IMR-90 (cell line): ENCODE data around the gene MAPRE3. TPM values are rescaled to one million over a fixed set of nuclear protein-coding genes. Genes with fewer than 3 reads are reported as not detected.

Experiments
- ATAC-seq: fragments of 200-7000 bp; cut with Tn5 transposase; 2 replicates; pipeline ENCODE4 v1.9.1; 2020; ENCODE audit warnings: low read depth, mild to moderate bottlenecking, moderate library complexity
- BruUV-seq: library from RNA; stranded (reverse); fragments of 400-500 nt; replicated peaks from 2 replicates; lab custom pipeline; 2021; lab: Mats Ljungman, UMichigan
- CTCF ChIA-PET: fragments of 300-600 bp; formaldehyde crosslinking; extraction: SDS; loops from one replicate; lab custom pipeline; 2021; ENCODE audit warnings: antibody characterized with exemption; lab: Yijun Ruan, JAX
- POLR2A ChIA-PET: fragments of 300-600 bp; sonication (Branson Sonifier 250); formaldehyde crosslinking; loops from one replicate; lab custom pipeline; 2022; ENCODE audit warnings: antibody characterized with exemption; ENCODE audit not compliant: unreplicated experiment; lab: Charles Lee
- DNase-seq: peaks from one replicate; pipeline ENCODE4 v3.0.0; 2013
- H2AFZ ChIP-seq: replicated peaks from 2 replicates; pipeline ENCODE3; 2013; ENCODE audit warnings: low read length, mild to moderate bottlenecking; ENCODE audit not compliant: poor library complexity
- H2AK5ac ChIP-seq: 2 replicates; pipeline ENCODE4 v1.6.1; 2013; ENCODE audit warnings: low read depth, low read length, inconsistent platforms
- H2AK9ac ChIP-seq: replicated peaks from 2 replicates; pipeline ENCODE3; 2013; ENCODE audit warnings: mild to moderate bottlenecking, low read depth, low read length, moderate library complexity; ENCODE audit not compliant: poor library complexity
- H2BK120ac ChIP-seq: 2 replicates; pipeline ENCODE4 v1.6.1; 2013; ENCODE audit warnings: low read depth, low read length, inconsistent platforms
- H2BK15ac ChIP-seq: 3 replicates; pipeline ENCODE4 v1.6.1; 2013; ENCODE audit warnings: low read depth, low read length, inconsistent platforms
- H2BK20ac ChIP-seq: 2 replicates; pipeline ENCODE4 v1.6.1; 2013; ENCODE audit warnings: low read depth, mild to moderate bottlenecking, inconsistent platforms, low read length, moderate library complexity
- H2BK5ac ChIP-seq: 2 replicates; pipeline ENCODE4 v1.6.1; 2013; ENCODE audit warnings: mild to moderate bottlenecking, low read depth, low read length, inconsistent platforms; ENCODE audit not compliant: poor library complexity, severe bottlenecking
- H3K14ac ChIP-seq: replicated peaks from 2 replicates; pipeline ENCODE4 v1.6.1; 2013; ENCODE audit warnings: low read depth, low read length, inconsistent platforms
- H3K18ac ChIP-seq: 2 replicates; pipeline ENCODE4 v1.6.1; 2013; ENCODE audit warnings: low read depth, low read length, control low read depth
- H3K23ac ChIP-seq: 2 replicates; pipeline ENCODE4 v1.6.1; 2013; ENCODE audit warnings: low read depth, low read length, inconsistent platforms
- H3K27ac ChIP-seq: 2 replicates; pipeline ENCODE4 v1.5.1; 2013; ENCODE audit warnings: mild to moderate bottlenecking, control low read depth, low read length; ENCODE audit not compliant: insufficient read depth
- H3K27me3 ChIP-seq: 2 replicates; pipeline ENCODE4 v1.6.1; 2013; ENCODE audit warnings: low read length; ENCODE audit not compliant: control insufficient read depth, insufficient read depth
- H3K36me3 ChIP-seq: 2 replicates; pipeline ENCODE4 v1.6.1; 2013; ENCODE audit warnings: low read length, mixed read lengths; ENCODE audit not compliant: control insufficient read depth, insufficient read depth
- H3K4ac ChIP-seq: 2 replicates; pipeline ENCODE4 v1.6.1; 2013; ENCODE audit warnings: low read depth, low read length, inconsistent platforms
- H3K4me1 ChIP-seq: 2 replicates; pipeline ENCODE4 v1.6.1; 2013; ENCODE audit warnings: low read length, mixed read lengths; ENCODE audit not compliant: control insufficient read depth, insufficient read depth
- H3K4me2 ChIP-seq: 2 replicates; pipeline ENCODE4 v1.6.1; 2013; ENCODE audit warnings: low read depth, mild to moderate bottlenecking, control low read depth, low read length, moderate library complexity
- H3K4me3 ChIP-seq: 2 replicates; pipeline ENCODE4 v1.5.1; 2013; ENCODE audit warnings: low read depth, mild to moderate bottlenecking, control low read depth, low read length, moderate library complexity; ENCODE audit not compliant: insufficient read depth
- H3K56ac ChIP-seq: 2 replicates; pipeline ENCODE4 v1.6.1; 2013; ENCODE audit warnings: low read length, inconsistent platforms; ENCODE audit not compliant: insufficient read depth; ENCODE audit errors: extremely low read depth
- H3K79me1 ChIP-seq, 2 experiments: 2 replicates each; pipeline ENCODE4 v1.6.1; 2013; ENCODE audit warnings: low read length in 2 of 2, inconsistent platforms in 1 of 2, low read depth in 1 of 2
- H3K9ac ChIP-seq: 2 replicates; pipeline ENCODE4 v1.6.1; 2013; ENCODE audit warnings: low read depth, low read length, control low read depth
- H3K9me1 ChIP-seq: 2 replicates; pipeline ENCODE4 v1.6.1; 2013; ENCODE audit warnings: low read length, inconsistent platforms; ENCODE audit not compliant: insufficient read depth
- H3K9me3 ChIP-seq: 2 replicates; pipeline ENCODE4 v1.6.1; 2013; ENCODE audit warnings: low read length; ENCODE audit not compliant: control insufficient read depth, insufficient read depth
- H4K20me1 ChIP-seq: 2 replicates; pipeline ENCODE4 v1.6.1; 2013; ENCODE audit warnings: low read length, inconsistent platforms; ENCODE audit not compliant: insufficient read depth
- H4K5ac ChIP-seq: 2 replicates; pipeline ENCODE4 v1.6.1; 2013; ENCODE audit warnings: mild to moderate bottlenecking, low read depth, low read length, control low read depth
- H4K8ac ChIP-seq, 2 experiments: 2 replicates each; pipeline ENCODE4 v1.6.1; 2013; ENCODE audit warnings: low read depth in 2 of 2, low read length in 2 of 2, control low read depth in 1 of 2, inconsistent platforms in 1 of 2
- H4K91ac ChIP-seq: 2 replicates; pipeline ENCODE4 v1.6.1; 2013; ENCODE audit warnings: low read depth, low read length, inconsistent platforms; ENCODE audit not compliant: insufficient read depth
- BHLHE40 ChIP-seq: fragments of 150-350 bp; IDR thresholded peaks from 2 replicates; pipeline ENCODE4 v1.6.1; 2016; ENCODE audit warnings: mild to moderate bottlenecking, low read depth, low read length
- CEBPB ChIP-seq: IDR thresholded peaks from 2 replicates; pipeline ENCODE4 v1.6.1; 2012; ENCODE audit warnings: low read depth, low read length, improper control_type of control experiment
- CHD1 ChIP-seq: IDR thresholded peaks from 2 replicates; pipeline ENCODE4 v1.6.1; 2012; ENCODE audit warnings: low read depth, low read length, improper control_type of control experiment
- CTCF ChIP-seq: conservative IDR thresholded peaks from 2 replicates; pipeline ENCODE4 v1.5.1; 2012; ENCODE audit warnings: mild to moderate bottlenecking, low read depth, low read length, improper control_type of control experiment
- ELK1 ChIP-seq: fragments of 150-350 bp; IDR thresholded peaks from 2 replicates; pipeline ENCODE4 v1.6.1; 2016; ENCODE audit warnings: low read depth, mild to moderate bottlenecking, low read length, moderate library complexity, borderline replicate concordance
- FOS ChIP-seq: fragments of 150-350 bp; IDR thresholded peaks from 2 replicates; pipeline ENCODE4 v1.6.1; 2016; ENCODE audit warnings: low read depth, low read length
- MAFK ChIP-seq: IDR thresholded peaks from 2 replicates; pipeline ENCODE4 v1.6.1; 2012; ENCODE audit warnings: low read depth, low read length, improper control_type of control experiment
- MAZ ChIP-seq: IDR thresholded peaks from 2 replicates; pipeline ENCODE4 v1.6.1; 2012; ENCODE audit warnings: low read depth, mild to moderate bottlenecking, low read length, improper control_type of control experiment, moderate library complexity, borderline replicate concordance
- MXI1 ChIP-seq: IDR thresholded peaks from 2 replicates; pipeline ENCODE4 v1.6.1; 2012; ENCODE audit warnings: low read depth, mild to moderate bottlenecking, low read length, moderate library complexity, borderline replicate concordance
- NFE2L2 ChIP-seq: fragments of 150-350 bp; IDR thresholded peaks from 2 replicates; pipeline ENCODE4 v1.6.1; 2016; ENCODE audit warnings: low read depth, mild to moderate bottlenecking, low read length
- POLR2A ChIP-seq: IDR thresholded peaks from 2 replicates; pipeline ENCODE4 v1.6.1; 2012; ENCODE audit warnings: mild to moderate bottlenecking, low read depth, low read length
- SMC3 ChIP-seq: fragments of 150-350 bp; IDR thresholded peaks from 2 replicates; pipeline ENCODE4 v1.6.1; 2016; ENCODE audit warnings: low read depth, mild to moderate bottlenecking, antibody characterized with exemption, low read length, moderate library complexity
- WGBS, 2 experiments: methylation state at CpG; one replicate each; pipeline versions ENCODE4 v1.1.5 to v1.1.7; 2013; ENCODE audit warnings: missing lambda C conversion rate in 2 of 2; ENCODE audit not compliant: insufficient read length in 1 of 2; ENCODE audit errors: extremely low coverage in 2 of 2; 5-methylcytosine and 5-hydroxymethylcytosine counted together
- dilution Hi-C: fragments of 300-500 bp; cut with HindIII; formaldehyde crosslinking; loops from one replicate; pipeline ENCODE4 v1.14.3; 2018; ENCODE audit warnings: low sequenced_read_pairs; ENCODE audit not compliant: unreplicated experiment
- in situ Hi-C: fragments of 300-500 bp; cut with MboI; formaldehyde crosslinking; loops from 3 replicates; pipeline ENCODE4 v1.14.3; 2019; ENCODE audit warnings: low sequenced_read_pairs, inconsistent platforms, mixed read lengths
- intact Hi-C: fragments of 100-400 bp; cut with micrococcal nuclease; formaldehyde crosslinking; loops from 2 replicates; pipeline ENCODE4 v1.10.0; 2022
- polyA plus RNA-seq, 3 experiments: library from polyadenylated mRNA; depleted of rRNA; stranded (reverse); fragments of >200 nt; gene quantifications; 2 replicates each; pipeline ENCODE4 v1.2.3, GENCODE V29; 2012; ENCODE audit warnings: low replicate concordance in 1 of 3
- total RNA-seq: library from RNA; depleted of rRNA; stranded (reverse); fragments of >200 nt; gene quantifications from 2 replicates; pipeline ENCODE4 v1.2.3, GENCODE V29; 2012
- TF ChIP-seq, protein P1 (sequence below): fragments of 150-350 bp; IDR thresholded peaks from 2 replicates; pipeline ENCODE4 v1.6.1; 2017; ENCODE audit warnings: mild to moderate bottlenecking, antibody characterized with exemption, low read length, low read depth

MAPRE3 gene
- total and polyA plus RNA-seq, 2 of the 4 experiments (the other 2 are of a cell fraction) = 1.8 to 20.3 TPM

DNA sequence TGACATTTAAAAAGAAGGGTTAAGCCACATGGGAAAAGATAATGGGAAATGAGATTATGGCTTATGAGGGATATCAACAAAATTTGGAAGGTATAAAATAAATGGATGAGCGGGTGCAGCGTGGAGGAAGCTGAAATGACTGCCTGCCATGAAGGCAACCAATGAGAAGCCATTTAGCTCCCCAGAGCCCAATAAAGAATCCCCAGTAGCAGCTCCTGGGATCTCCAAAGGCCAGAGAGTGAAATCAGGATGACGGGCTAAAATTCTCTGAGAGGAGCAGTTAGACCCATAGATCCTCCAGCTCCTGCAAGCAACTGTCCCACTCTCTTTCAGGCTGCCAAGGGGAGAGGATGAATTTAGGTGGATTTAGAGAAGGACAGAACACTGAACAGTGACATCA lies 12.9 kb upstream of the MAPRE3 start:
- Histone ChIP-seq H3K23ac (no peak overlapping the region), H3K27ac (no peak overlapping the region), H3K9me1 (no peaks in the 10 kb centered on the region), H3K4me2 (no peak overlapping the region), H3K14ac (no peak overlapping the region), H2AK9ac (no peak overlapping the region), H3K79me1 (no peaks in the 10 kb centered on the region), H3K4me3 (no peak overlapping the region), H4K5ac (no peak overlapping the region), H3K4ac (no peak overlapping the region), H3K9ac (no peak overlapping the region), H3K56ac (no peak overlapping the region), H2BK5ac (no peak overlapping the region), H4K20me1 (no peaks in the 10 kb centered on the region), H2AK5ac (no peak overlapping the region), H4K8ac (no peak overlapping the region), H3K27me3 (peaks cover 51% of the 10 kb centered on the region), H2BK20ac (no peak overlapping the region), H4K91ac (no peak overlapping the region), H2BK120ac (no peak overlapping the region), H3K36me3 (no peaks in the 10 kb centered on the region), H2BK15ac (no peak overlapping the region), H2AFZ (no peak overlapping the region), H3K9me3 (no peaks in the 10 kb centered on the region), H3K18ac (no peak overlapping the region), H3K4me1 (no peaks in the 10 kb centered on the region)
- dilution Hi-C loops (no loop called here), in situ Hi-C loops (no loop called here), intact Hi-C loops (no loop called here)
- ATAC-seq = no peak
- BruUV-seq = no TSS peak
- no peak for TF ChIP-seq MAFK
- TF ChIP-seq POLR2A = no peak
- TF ChIP-seq BHLHE40 = no peak
- no peak for TF ChIP-seq CEBPB
- no peak for TF ChIP-seq CTCF
- TF ChIP-seq MAZ = no peak
- no peak for TF ChIP-seq ELK1
- TF ChIP-seq CHD1 = no peak
- TF ChIP-seq, protein P1, sequence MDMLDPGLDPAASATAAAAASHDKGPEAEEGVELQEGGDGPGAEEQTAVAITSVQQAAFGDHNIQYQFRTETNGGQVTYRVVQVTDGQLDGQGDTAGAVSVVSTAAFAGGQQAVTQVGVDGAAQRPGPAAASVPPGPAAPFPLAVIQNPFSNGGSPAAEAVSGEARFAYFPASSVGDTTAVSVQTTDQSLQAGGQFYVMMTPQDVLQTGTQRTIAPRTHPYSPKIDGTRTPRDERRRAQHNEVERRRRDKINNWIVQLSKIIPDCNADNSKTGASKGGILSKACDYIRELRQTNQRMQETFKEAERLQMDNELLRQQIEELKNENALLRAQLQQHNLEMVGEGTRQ = no peak
- no peak for TF ChIP-seq SMC3
- no peak for TF ChIP-seq NFE2L2
- TF ChIP-seq MXI1 = no peak
- no peak for TF ChIP-seq FOS
- DNase-seq = no peak
- ChIA-PET CTCF (interaction anchor here (1.0 kb wide), 1 partner anchor 59 kb away, joined by 4 read pairs; no protein-coding TSS in a partner anchor), POLR2A (no interaction called here)
- WGBS, 2 experiments = 40% methylated on average over 1 of the region's 3 CpGs; no CpG with 5 or more reads in 1 of the 2 experiments
